B cell (primary cell): ENCODE data around the gene SIK3. TPM values are rescaled to one million over a fixed set of nuclear protein-coding genes. Genes with fewer than 3 reads are reported as not detected.

Source experiments
- ATAC-seq: fragments of 200-7000 bp; cut with Tn5 transposase; one replicate; pipeline ENCODE4 v1.10.0; 2021; ENCODE audit warnings: low read depth, mild to moderate bottlenecking, moderate number of reproducible peaks, moderate library complexity
- CTCF ChIA-PET: fragments of 350-600 bp; sonication (Branson Sonifier 250); formaldehyde crosslinking; loops from one replicate; lab custom pipeline; 2021; ENCODE audit warnings: antibody characterized with exemption, inconsistent platforms; lab: Charles Lee
- POLR2A ChIA-PET: fragments of 350-600 bp; sonication (Branson Sonifier 250); formaldehyde crosslinking; loops from one replicate; lab custom pipeline; 2021; ENCODE audit warnings: antibody characterized with exemption; lab: Charles Lee
- DNase-seq: peaks from one replicate; pipeline ENCODE4 v3.0.0; 2013
- H2AFZ ChIP-seq: 2 replicates; pipeline ENCODE4 v1.6.1; 2012; ENCODE audit warnings: mild to moderate bottlenecking, low read depth, low read length; ENCODE audit not compliant: insufficient read depth, poor library complexity, severe bottlenecking
- H3K27ac ChIP-seq, 2 donors: 1 replicate in 1 of 2; 2 replicates in 1 of 2; pipeline ENCODE4 v1.5.1; 2012 to 2013; ENCODE audit warnings: low read length in 2 of 2, mild to moderate bottlenecking in 2 of 2, moderate library complexity in 1 of 2
- H3K27me3 ChIP-seq, 4 experiments: fragments of 200-600 bp in 1 of 4; sonication (generic) in 1 of 4; replicated peaks in 1 of 4; 1 replicate in 2 of 4; 2 replicates in 2 of 4; pipeline versions ENCODE4 v1.6.1 to v1.7.0; 2013 to 2016; ENCODE audit warnings: low read length in 3 of 4, mild to moderate bottlenecking in 2 of 4, mixed read lengths in 1 of 4, moderate library complexity in 1 of 4; ENCODE audit not compliant: insufficient read depth in 4 of 4, control insufficient read depth in 3 of 4; ENCODE audit errors: control extremely low read depth in 1 of 4
- H3K36me3 ChIP-seq, 2 experiments: replicated peaks in 1 of 2; 1 replicate in 1 of 2; 2 replicates in 1 of 2; pipeline versions ENCODE4 v1.6.1 to v1.7.1; 2013; ENCODE audit warnings: low read length in 1 of 2; ENCODE audit not compliant: insufficient read depth in 2 of 2, control insufficient read depth in 1 of 2; ENCODE audit errors: control extremely low read depth in 1 of 2, extremely low read depth in 1 of 2
- H3K4me1 ChIP-seq, 2 donors: fragments of 200-600 bp in 1 of 2; sonication (generic) in 1 of 2; 1 replicate in 1 of 2; 2 replicates in 1 of 2; pipeline versions ENCODE4 v1.5.1 to v1.6.1; 2013 to 2017; ENCODE audit warnings: low read length in 2 of 2; ENCODE audit not compliant: control insufficient read depth in 2 of 2, insufficient read depth in 2 of 2
- H3K4me2 ChIP-seq: replicated peaks from 2 replicates; pipeline ENCODE3; 2012; ENCODE audit warnings: mild to moderate bottlenecking, low read depth, low read length; ENCODE audit not compliant: poor library complexity, severe bottlenecking
- H3K4me3 ChIP-seq, 5 experiments: fragments of 200-600 bp in 1 of 5; sonication (generic) in 1 of 5; 1 replicate in 3 of 5; 2 replicates in 2 of 5; pipeline versions ENCODE4 v1.5.1 to v1.7.0; 2011 to 2016; ENCODE audit warnings: low read length in 4 of 5, mild to moderate bottlenecking in 4 of 5, low read depth in 2 of 5, control low read depth in 1 of 5, moderate library complexity in 1 of 5; ENCODE audit not compliant: insufficient read depth in 1 of 5; ENCODE audit errors: control extremely low read depth in 1 of 5, extremely low read depth in 1 of 5
- H3K79me2 ChIP-seq: fragments of 200-600 bp; sonication (generic); one replicate; pipeline ENCODE4 v1.6.0; 2016; ENCODE audit warnings: low read length; ENCODE audit not compliant: control insufficient read depth, insufficient read depth
- H3K9ac ChIP-seq: fragments of 200-600 bp; sonication (generic); 2 replicates; pipeline ENCODE4 v1.6.1; 2017; ENCODE audit warnings: mild to moderate bottlenecking, low read length, moderate library complexity
- H3K9me3 ChIP-seq, 3 donors: one replicate each; pipeline versions ENCODE4 v1.6.1 to v1.7.1; 2013; ENCODE audit warnings: low read length in 2 of 3; ENCODE audit not compliant: control insufficient read depth in 2 of 3, insufficient read depth in 1 of 3; ENCODE audit errors: control extremely low read depth in 1 of 3
- H4K20me1 ChIP-seq: 2 replicates; pipeline ENCODE4 v1.6.0; 2012; ENCODE audit warnings: mild to moderate bottlenecking, low read length; ENCODE audit not compliant: insufficient read depth, control insufficient read depth, poor library complexity, severe bottlenecking
- H3K27ac Mint-ChIP-seq: one replicate; pipeline ENCODE4 v1.8.0; 2021; ENCODE audit warnings: mixed read lengths
- H3K27me3 Mint-ChIP-seq: one replicate; pipeline ENCODE4 v1.8.0; 2021; ENCODE audit warnings: mixed read lengths
- H3K4me1 Mint-ChIP-seq: one replicate; pipeline ENCODE4 v1.8.0; 2021; ENCODE audit warnings: mixed read lengths
- H3K4me3 Mint-ChIP-seq: one replicate; pipeline ENCODE4 v1.8.0; 2021; ENCODE audit warnings: mixed read lengths
- H3K9me3 Mint-ChIP-seq: one replicate; pipeline ENCODE4 v1.8.0; 2022; ENCODE audit warnings: mixed read lengths; ENCODE audit not compliant: insufficient read depth
- EZH2 ChIP-seq: IDR thresholded peaks from 2 replicates; pipeline ENCODE4 v1.6.1; 2012; ENCODE audit warnings: borderline replicate concordance, low read depth, mild to moderate bottlenecking, moderate library complexity, low read length; ENCODE audit not compliant: insufficient read depth, poor library complexity, severe bottlenecking
- WGBS: methylation state at CpG from one replicate; pipeline ENCODE4 v1.1.5; 2013; ENCODE audit warnings: missing lambda C conversion rate; ENCODE audit not compliant: insufficient coverage; 5-methylcytosine and 5-hydroxymethylcytosine counted together
- intact Hi-C: fragments of 100-400 bp; cut with micrococcal nuclease; formaldehyde crosslinking; loops from one replicate; pipeline ENCODE4 v1.10.0; 2022
- polyA plus RNA-seq: library from polyadenylated mRNA; depleted of rRNA; stranded (reverse); fragments of >200 nt; gene quantifications from 2 replicates; pipeline ENCODE4 v1.2.3, GENCODE V29; 2012
- total RNA-seq, 2 donors: library from RNA; stranded (reverse); fragments of 120-200 nt in 1 of 2; gene quantifications; 1 replicate in 1 of 2; 2 replicates in 1 of 2; pipeline versions ENCODE4 v1.2.3 to v1.2.4, GENCODE V29; 2013 to 2022
- TF ChIP-seq, protein P1 (sequence below): fragments of 200-600 bp; IDR thresholded peaks from one replicate; pipeline ENCODE4 v1.8.0; 2022; ENCODE audit warnings: antibody characterized with exemption, mild to moderate bottlenecking

SIK3 gene
- total and polyA plus RNA-seq, 2 donors (not counting 1 experiment from before 2014, with no cell fraction given) = 36.5 to 180 TPM

DNA sequence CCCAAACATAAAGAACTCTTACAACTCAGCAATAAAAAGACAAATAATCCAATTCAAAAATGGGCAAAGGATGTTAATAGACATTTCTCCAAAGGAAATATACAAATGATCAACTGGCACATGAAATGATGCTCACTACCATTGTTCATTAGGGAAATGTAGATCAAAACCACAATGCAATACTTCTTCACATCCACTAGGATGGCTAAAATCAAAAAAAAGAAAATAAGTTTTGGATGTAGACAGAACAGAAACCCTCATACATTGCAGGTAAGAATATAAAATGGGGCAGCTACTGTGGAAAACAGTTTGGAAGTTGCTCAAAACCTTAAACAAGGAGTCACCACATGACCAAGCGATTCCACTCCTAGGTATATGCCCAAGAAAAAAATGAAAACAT is 16.3 kb downstream of the SIK3 start:
- peaks cover 99% of the 10 kb centered on the region for H3K79me2 ChIP-seq
- ChIA-PET CTCF (interaction anchor here (1.0 kb wide), 1 partner anchor 187 kb away, joined by 3 read pairs; no protein-coding TSS in a partner anchor), POLR2A (no interaction called here)
- Mint-ChIP-seq H3K27ac (no peak overlapping the region), H3K27me3 (no peaks in the 10 kb centered on the region), H3K4me1 (peaks cover 67% of the 10 kb centered on the region), H3K9me3 (no peaks in the 10 kb centered on the region), H3K4me3 (no peak overlapping the region)
- 100% methylated on average over 1 of the region's 1 CpG for WGBS
- ATAC-seq = no peak
- no peak overlapping the region for H2AFZ ChIP-seq
- H3K27ac ChIP-seq = no peak overlapping the region
- no peak overlapping the region for H3K9ac ChIP-seq
- no peak for DNase-seq
- no peak overlapping the region for H3K4me2 ChIP-seq
- intact Hi-C loops = loop anchor here (2.0 kb wide), 1 partner anchor 15 kb away; no protein-coding TSS in a partner anchor
- H4K20me1 ChIP-seq = peaks cover 93% of the 10 kb centered on the region
- TF ChIP-seq, protein P1, sequence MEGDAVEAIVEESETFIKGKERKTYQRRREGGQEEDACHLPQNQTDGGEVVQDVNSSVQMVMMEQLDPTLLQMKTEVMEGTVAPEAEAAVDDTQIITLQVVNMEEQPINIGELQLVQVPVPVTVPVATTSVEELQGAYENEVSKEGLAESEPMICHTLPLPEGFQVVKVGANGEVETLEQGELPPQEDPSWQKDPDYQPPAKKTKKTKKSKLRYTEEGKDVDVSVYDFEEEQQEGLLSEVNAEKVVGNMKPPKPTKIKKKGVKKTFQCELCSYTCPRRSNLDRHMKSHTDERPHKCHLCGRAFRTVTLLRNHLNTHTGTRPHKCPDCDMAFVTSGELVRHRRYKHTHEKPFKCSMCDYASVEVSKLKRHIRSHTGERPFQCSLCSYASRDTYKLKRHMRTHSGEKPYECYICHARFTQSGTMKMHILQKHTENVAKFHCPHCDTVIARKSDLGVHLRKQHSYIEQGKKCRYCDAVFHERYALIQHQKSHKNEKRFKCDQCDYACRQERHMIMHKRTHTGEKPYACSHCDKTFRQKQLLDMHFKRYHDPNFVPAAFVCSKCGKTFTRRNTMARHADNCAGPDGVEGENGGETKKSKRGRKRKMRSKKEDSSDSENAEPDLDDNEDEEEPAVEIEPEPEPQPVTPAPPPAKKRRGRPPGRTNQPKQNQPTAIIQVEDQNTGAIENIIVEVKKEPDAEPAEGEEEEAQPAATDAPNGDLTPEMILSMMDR = peak; percentile 41
- no peak for TF ChIP-seq EZH2
- no peaks in the 10 kb centered on the region for H3K9me3 ChIP-seq
- no peaks in the 10 kb centered on the region for H3K27me3 ChIP-seq
- H3K36me3 ChIP-seq = peaks cover 0 to 6% of the 10 kb centered on the region in 2 experiments
- H3K4me1 ChIP-seq = peaks cover 25 to 27% of the 10 kb centered on the region in 2 donors
- H3K4me3 ChIP-seq = no peak overlapping the region

DNA sequence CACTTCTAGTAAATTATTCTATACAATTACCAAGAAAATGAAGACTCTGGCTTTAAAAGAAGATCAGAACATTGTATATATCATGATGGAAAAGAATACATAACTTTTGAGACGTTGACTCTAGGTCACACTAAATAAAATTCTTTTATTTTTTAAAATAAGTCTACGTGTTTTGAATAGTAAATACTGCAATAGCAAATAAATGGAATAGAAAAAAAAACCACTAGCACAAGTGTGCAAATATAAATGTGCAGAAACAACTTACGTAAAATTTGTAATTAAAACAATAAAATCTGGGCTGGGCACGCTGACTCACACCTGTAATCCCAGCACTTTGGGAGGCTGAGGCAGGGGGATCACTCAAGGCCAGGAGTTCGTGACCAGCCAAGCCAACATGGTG is 17.9 kb downstream of the SIK3 start:
- Histone ChIP-seq H3K27ac (no peak overlapping the region), H3K36me3 (peaks cover 0 to 2% of the 10 kb centered on the region in 2 experiments), H3K4me3 (no peak overlapping the region), H3K27me3 (no peaks in the 10 kb centered on the region), H3K4me2 (no peak overlapping the region), H3K9me3 (no peaks in the 10 kb centered on the region), H2AFZ (no peak overlapping the region), H3K4me1 (peaks cover 36 to 38% of the 10 kb centered on the region in 2 donors), H4K20me1 (peaks cover 91% of the 10 kb centered on the region), H3K79me2 (peaks cover 99% of the 10 kb centered on the region), H3K9ac (no peak overlapping the region)
- no peaks in the 10 kb centered on the region for H3K9me3 Mint-ChIP-seq
- CTCF ChIA-PET = interaction anchor here (1.0 kb wide), 1 partner anchor 10 kb away, joined by 3 read pairs; no protein-coding TSS in a partner anchor
- H3K4me3 Mint-ChIP-seq = no peak overlapping the region
- no peak for TF ChIP-seq EZH2
- TF ChIP-seq, protein P1 = no peak
- ATAC-seq (no peak), DNase-seq (no peak)
- intact Hi-C loops = no loop called here
- POLR2A ChIA-PET = no interaction called here
- H3K27me3 Mint-ChIP-seq = no peaks in the 10 kb centered on the region
- no peak overlapping the region for H3K27ac Mint-ChIP-seq
- WGBS = no CpG with 5 or more reads among the region's 5 CpGs
- H3K4me1 Mint-ChIP-seq = peaks cover 68% of the 10 kb centered on the region
